RCC 7860 (cell line): ENCODE results near the gene KCNN3.
A peak's percentile ranks its signal among the peaks of the same experiment; 100 is the strongest.
"Not testable (repeated sequence)": the region's sequence is repeated elsewhere in the genome, so short reads cannot be mapped to it uniquely, and the experiment has no call there.

ENCODE experiments used
- DNase-seq: peaks from one replicate; pipeline ENCODE4 v3.0.0-alpha.2; 2015; ENCODE audit warnings: low spot score
- FAIRE-seq: peaks from 2 replicates; lab custom pipeline; 2012; peaks lifted over from hg19 to GRCh38; lab: Jason Lieb, UNC

The KCNN3 gene

DNA sequence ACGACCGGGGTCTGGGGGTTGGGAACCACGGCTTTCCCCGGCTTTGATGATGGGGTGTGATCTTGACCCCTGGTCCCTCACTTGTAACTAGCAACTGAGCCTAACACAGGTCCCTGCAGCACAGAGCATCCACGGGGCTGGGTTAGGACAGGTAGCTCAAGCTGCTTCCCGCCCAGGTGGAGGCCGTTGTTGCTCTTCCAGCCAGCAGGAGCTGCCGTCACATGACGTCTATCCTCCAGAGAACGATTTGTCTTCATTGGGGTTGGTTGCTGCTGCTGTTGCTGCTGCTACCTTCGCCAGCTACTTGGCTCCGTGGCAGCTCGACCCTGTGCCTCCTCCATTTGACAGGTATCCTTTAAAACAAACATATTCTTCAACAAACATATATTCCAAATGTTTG is 187.8 kb downstream of the KCNN3 start:
- FAIRE-seq (no peak), DNase-seq (no peak)

DNA sequence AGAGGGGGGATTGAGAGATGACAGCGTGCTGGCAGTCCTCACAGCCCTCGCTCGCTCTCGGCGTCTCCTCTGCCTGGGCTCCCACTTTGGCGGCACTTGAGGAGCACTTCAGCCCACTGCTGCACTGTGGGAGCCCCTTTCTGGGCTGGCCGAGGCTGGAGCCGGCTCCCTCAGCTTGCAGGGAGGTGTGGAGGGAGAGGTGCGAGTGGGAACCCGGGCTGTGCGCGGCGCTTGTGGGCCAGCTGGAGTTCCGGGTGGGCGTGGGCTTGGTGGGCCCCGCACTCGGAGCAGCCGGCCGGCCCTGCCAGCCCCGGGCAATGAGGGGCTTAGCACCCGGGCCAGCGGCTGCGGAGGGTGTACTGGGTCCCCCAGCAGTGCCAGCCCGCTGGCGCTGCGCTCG is 192.2 kb downstream of the KCNN3 start:
- FAIRE-seq, DNase-seq: not testable (repeated sequence)

GRCh38 chr1:154676847-154677246 is 193.2 kb downstream of the KCNN3 start:
- FAIRE-seq, DNase-seq: not testable (repeated sequence)

DNA sequence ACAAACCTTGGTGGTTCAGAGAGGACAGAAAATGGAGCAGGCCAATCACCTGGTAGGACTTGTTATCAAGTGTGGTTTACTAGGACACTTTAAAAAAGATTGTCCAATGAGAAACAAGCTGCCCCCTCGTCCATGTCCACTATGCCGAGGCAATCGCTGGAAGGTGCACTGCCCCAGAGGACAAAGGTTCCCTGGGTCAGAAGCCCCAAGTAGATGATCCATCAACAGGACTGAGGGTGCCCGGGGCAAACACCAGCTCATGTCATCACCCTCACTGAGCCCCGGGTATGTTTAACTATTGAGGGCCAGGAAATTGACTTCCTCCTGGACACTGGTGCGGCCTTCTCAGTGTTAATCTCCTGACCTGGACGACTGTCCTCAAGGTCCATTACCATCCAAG is 195.6 kb downstream of the KCNN3 start:
- not testable (repeated sequence) for DNase-seq, FAIRE-seq

DNA sequence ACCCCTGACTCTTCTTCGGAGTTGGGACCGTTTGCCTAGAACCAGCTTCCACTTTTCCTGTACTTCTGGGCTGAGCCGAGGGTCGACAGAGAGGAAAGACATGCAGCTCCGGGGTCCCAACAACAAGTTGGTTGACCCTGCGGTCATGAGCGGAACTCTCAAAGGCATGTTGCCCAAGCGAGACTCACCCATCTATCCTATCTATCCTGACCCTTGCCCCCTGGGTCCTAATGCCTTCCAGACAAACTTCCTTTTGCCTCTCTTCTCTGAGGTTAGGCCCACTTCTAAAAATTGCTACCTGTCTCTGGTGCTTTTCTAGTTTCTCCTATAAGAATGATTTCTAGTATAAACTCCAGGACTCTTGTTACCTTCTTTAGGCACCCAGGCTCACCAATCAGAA is 197.8 kb downstream of the KCNN3 start:
- not testable (repeated sequence) for FAIRE-seq, DNase-seq

- not testable (repeated sequence) for FAIRE-seq, DNase-seq
Observed at GRCh38 chr1:154671412-154671811, 198.7 kb downstream of the KCNN3 start.

DNA sequence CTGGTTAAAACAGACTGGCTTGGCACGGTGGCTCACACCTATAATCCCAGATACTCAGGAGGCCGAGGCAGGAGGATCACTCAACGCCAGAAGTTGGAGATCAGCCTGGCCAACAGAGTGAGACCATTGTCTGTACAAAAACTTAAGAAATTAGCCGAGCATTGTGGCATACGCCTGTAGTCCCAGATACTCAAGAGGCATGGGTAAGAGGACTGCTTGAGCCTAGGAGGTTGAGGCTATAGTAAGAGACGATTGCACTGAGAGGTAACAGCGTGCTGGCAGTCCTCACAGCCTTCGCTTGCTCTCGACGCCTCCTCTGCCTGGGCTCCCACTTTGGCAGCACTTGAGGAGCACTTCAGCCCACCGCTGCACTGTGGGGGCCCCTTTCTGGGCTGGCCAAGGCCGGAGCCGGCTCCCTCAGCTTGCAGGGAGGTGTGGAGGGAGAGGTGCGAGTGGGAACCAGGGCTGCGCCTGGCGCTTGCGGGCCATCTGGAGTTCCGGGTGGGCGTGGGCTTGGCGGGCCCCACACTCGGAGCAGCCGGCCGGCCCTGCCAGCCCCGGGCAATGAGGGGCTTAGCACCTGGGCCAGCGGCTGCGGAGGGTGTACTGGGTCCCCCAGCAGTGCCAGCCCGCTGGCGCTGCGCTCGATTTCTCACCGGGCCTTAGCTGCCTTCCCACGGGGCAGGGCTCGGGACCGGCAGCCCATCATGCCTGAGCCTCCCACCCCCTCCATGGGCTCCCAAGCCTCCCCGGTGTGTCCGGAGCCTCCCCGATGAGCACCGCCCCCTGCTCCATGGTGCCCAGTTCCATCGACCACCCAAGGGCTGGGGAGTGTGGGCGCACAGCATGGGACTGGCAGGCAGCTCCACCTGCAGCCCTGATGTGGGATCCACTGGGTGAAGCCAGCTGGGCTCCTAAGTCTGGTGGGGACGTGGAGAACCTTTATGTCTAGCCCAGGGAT is 199.5 kb downstream of the KCNN3 start:
- not testable (repeated sequence) for FAIRE-seq, DNase-seq

DNA sequence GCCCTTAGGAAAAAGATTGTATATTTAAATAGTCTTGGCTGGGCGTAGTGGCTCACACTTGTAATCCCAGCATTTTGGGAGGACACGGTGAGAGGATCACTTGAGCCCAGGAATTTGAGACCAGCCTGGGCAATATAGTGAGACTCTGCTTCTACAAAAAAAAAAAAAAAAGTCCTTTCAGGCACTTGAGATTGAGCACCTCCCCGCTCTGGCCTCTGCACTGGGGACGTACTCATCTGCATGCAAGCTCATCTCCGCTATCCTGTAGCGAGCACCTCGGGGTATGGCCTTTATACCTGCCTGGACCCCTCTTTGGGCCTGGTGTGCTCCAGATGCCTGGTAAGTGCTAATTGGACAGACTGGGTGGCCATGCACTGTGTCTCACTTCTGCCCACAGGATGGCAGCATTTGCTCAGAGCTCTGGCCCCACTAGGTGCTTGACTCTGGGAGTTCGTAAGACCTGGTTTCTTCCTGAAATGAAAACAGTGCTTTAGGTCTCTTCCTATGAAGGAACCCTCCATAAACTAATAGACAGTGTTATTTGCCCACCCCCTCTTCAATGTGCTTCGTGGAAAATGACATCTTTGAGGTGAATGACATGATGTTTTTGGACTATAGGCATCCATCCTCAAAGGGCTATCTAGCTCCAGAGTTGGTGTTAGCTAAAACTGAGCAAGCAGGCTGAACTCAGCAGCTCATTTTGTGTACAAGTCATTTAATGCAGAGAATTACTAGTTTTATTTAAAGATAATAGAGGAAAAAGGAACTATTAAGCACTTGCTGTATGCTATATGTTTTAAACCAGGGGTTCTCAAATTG is 200.4 kb downstream of the KCNN3 start:
- DNase-seq (peak; percentile 46), FAIRE-seq (no peak)

- DNase-seq (no peak), FAIRE-seq (no peak)
Observed at GRCh38 chr1:154666051-154666790, 203.9 kb downstream of the KCNN3 start.

DNA sequence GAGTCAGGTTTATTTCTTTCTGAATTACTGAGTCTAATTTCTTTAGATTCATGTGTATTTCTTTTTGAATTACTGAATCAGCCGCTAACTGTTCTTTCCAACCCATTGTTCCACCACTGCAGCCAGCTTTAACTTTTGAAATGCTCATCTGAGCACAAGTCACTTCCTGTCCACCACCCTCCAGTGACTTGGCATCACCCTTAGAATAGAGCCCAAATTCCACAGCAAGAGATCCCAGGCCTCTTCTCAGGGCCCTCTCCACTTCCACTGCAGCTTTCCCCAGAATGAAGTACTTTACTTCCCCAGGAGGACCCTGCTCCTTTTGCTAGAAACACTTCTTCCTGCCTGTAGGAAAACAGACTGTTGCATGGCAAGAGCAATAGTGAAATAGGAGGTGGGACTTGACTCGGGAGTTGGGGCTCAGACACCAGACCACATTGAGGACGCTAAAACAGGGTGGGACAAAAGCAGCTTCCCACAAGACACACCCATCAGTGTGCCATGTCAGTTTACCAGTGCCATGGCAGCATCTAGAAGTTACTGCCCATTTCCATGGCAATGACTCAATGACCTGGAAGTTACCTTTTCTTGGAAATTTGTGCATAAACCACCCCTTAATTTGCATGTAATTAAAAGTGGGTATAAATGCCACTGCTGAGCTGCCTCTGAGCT is 205.6 kb downstream of the KCNN3 start:
- DNase-seq (no peak), FAIRE-seq (no peak)

DNA sequence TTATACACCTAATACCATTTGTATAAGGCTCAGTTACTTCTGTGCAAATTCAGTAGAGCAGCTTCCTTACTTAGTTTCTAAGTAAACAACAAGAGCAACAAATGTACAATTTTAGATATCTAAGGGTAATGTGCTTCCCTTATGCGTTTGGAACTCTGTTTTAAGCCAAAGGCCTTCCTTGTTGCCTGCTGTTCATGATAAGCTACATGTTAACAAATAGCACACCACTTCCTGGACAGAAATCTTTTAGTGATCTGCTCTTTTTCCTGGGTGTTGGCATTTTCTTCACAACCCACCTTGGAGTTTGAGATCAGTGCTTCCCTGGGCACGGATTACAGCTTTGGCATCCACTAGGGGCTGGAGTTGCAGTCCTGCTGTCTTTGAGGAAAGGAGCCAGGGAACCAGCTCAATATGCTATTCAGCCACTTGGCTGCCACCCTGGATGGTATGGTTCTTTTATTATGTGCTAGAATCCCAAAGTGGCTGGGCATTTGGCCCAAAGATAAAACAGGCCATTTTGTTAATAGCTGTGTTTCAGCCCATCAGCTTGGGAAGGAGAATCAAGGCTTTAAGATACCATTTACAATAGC is 206.5 kb downstream of the KCNN3 start:
- DNase-seq: no peak
- FAIRE-seq: no peak

DNA sequence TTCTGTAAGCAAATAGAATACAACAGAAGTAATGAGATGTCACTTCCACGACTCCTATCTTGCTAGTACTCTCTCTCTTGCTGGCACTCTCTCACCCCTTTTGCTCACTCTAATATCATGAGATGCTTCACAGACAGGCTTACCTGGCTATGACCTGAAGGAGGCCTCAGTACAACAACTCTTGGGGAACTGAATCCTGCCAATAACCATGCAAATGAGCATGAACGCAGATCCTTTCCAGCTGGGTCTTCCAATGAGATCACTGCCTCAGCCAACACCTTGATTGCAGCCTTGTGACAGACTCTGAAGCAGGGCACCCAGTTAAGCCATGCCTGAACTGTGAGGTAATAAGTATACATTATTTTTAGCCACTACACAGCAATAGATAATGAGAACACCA is 209.0 kb downstream of the KCNN3 start:
- DNase-seq (no peak), FAIRE-seq (no peak)

DNA sequence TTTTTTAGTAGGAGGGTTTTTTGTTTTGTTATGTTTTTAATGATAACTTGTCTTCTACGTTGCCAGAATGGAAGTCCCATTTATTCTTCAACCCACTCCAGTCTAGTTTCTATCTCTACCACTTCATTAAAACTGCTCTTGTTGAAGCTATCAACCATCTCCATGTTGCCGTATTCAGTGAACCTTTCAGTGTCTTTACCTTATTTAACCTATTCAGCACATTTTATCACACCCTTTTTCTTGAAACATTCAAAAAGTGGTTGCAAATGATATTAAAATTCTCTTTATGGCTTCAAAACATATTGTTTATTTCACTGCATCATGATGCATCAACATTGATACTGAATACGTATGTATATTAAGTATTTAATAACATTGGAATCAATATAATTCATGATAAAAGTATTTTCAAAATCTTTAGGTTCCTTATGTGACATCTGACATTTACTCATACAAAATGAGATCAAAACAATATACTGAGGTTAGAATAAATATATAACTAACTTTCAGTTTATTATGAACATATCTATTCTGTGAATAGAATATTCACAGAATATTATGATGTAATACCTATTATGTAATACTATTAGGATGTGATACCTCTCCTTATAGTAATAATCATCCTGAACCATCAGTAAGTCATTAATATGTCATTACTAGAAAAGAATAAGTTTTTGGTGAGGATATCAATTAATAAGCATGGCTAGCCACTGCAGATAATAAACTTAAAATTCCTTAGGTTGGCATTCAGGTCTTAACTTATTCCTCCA is 210.1 kb downstream of the KCNN3 start:
- FAIRE-seq (no peak), DNase-seq (no peak)

- no peak for DNase-seq
- FAIRE-seq: no peak
Observed at GRCh38 chr1:154657556-154657955, 212.5 kb downstream of the KCNN3 start.

GRCh38 chr1:154652893-154653292 is 217.2 kb downstream of the KCNN3 start:
- no peak for FAIRE-seq
- DNase-seq: no peak
